Cardiac muscle cell (in vitro differentiated cells and primary cell): ENCODE results near the gene ACSM6. TPM values are rescaled to one million over a fixed set of nuclear protein-coding genes. Genes with fewer than 3 reads are reported as not detected.

Experiments
- DNase-seq, 2 donors: peaks; one replicate each; pipeline versions ENCODE4 v3.0.0 to v3.0.0-alpha.2; 2010 to 2017; ENCODE audit warnings: low read depth in 1 of 2, low spot score in 1 of 2
- H3K27ac ChIP-seq: fragments of 200-600 bp; sonication (generic); 2 replicates; pipeline ENCODE4 v1.5.1; 2016
- H3K27me3 ChIP-seq: fragments of 200-600 bp; sonication (generic); 2 replicates; pipeline ENCODE4 v1.6.0; 2016; ENCODE audit warnings: control low read depth
- H3K36me3 ChIP-seq: fragments of 200-600 bp; sonication (generic); 2 replicates; pipeline ENCODE4 v1.5.1; 2016; ENCODE audit warnings: control low read depth
- H3K4me1 ChIP-seq: fragments of 200-600 bp; sonication (generic); 2 replicates; pipeline ENCODE4 v1.8.1; 2017; ENCODE audit warnings: low read depth, mild to moderate bottlenecking, mixed run types
- H3K4me3 ChIP-seq: fragments of 200-600 bp; sonication (generic); 2 replicates; pipeline ENCODE4 v1.5.1; 2016; ENCODE audit warnings: mild to moderate bottlenecking
- H3K9me3 ChIP-seq: fragments of 200-600 bp; sonication (generic); 2 replicates; pipeline ENCODE4 v1.5.1; 2017; ENCODE audit warnings: low read depth, mild to moderate bottlenecking, control low read depth
- polyA plus RNA-seq: library from polyadenylated mRNA; unstranded; fragments of >200 nt; fragmentation: Nextera tagmentation; extraction: Ambion mirVana; gene quantifications from 2 replicates; pipeline ENCODE4 v1.2.1, GENCODE V29; 2016
- total RNA-seq: library from RNA; depleted of rRNA; stranded (reverse); fragments of >200 nt; gene quantifications from 2 replicates; pipeline ENCODE4 v1.2.3, GENCODE V29; 2016
- TF ChIP-seq, protein P1 (sequence below): IDR thresholded peaks from 2 replicates; pipeline ENCODE4 v1.5.1; 2012; ENCODE audit warnings: low read depth, mild to moderate bottlenecking, low read length

ACSM6 gene
- total and polyA plus RNA-seq, 2 experiments from 2014 or later = 0.16 TPM; not detected in 1

DNA sequence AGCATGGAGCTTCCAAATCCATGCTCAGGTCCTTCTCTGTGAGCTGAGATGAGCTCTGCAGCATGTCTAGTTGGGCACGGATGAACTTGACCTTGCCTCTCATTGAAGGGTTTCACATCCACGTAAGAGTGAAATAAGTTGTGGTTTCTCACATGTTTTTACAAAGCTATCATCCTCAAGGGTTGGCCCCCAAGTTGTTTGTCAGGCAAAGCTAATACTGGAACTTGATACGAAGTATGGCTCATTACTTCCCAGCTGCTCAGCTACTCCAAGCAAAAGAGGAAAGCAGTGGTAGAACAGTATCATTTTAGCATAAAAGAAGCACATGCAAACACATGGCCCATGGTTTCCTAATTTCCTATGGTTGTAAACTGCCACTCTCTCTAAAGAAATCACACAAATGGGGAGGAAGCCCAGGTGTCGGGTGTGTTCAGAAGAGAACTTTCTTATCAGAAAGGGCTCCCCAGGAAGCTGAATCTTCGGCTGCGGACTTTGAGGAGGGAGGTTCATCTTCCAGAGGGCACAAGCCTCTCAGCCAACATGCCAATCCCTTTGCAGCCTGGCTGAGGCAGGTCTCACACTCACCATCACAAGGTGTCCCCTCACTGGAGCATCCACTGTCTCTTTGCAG lies 51.5 kb downstream of the ACSM6 start:
- DNase-seq = no peak
- Histone ChIP-seq H3K27me3 (no peaks in the 10 kb centered on the region), H3K36me3 (peaks cover 18% of the 10 kb centered on the region), H3K4me3 (no peak overlapping the region), H3K9me3 (no peaks in the 10 kb centered on the region), H3K27ac (no peak overlapping the region), H3K4me1 (peaks cover 16% of the 10 kb centered on the region)
- TF ChIP-seq, protein P1, sequence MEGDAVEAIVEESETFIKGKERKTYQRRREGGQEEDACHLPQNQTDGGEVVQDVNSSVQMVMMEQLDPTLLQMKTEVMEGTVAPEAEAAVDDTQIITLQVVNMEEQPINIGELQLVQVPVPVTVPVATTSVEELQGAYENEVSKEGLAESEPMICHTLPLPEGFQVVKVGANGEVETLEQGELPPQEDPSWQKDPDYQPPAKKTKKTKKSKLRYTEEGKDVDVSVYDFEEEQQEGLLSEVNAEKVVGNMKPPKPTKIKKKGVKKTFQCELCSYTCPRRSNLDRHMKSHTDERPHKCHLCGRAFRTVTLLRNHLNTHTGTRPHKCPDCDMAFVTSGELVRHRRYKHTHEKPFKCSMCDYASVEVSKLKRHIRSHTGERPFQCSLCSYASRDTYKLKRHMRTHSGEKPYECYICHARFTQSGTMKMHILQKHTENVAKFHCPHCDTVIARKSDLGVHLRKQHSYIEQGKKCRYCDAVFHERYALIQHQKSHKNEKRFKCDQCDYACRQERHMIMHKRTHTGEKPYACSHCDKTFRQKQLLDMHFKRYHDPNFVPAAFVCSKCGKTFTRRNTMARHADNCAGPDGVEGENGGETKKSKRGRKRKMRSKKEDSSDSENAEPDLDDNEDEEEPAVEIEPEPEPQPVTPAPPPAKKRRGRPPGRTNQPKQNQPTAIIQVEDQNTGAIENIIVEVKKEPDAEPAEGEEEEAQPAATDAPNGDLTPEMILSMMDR = no peak

DNA sequence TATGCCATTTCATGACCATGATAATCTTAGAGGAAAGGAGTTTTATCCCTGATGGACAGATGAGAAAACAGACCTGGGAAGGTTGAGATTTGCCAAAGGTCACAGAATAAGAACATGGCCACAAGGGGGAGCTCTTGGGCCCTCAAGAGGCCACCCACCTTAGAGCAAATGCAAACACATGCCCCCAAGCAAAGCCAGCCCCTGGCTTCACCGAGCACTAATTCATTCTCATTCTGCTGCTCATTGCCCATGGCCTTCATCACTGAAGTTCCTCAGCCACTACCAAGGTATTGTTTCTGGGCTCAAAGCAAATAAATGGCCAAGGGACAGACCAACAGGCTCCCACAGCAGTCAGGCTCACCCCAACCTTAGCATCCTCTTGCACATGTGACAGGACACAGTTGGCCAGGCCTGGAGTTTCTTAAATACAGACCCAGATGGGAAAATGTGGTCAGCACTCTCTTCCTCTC lies 52.6 kb downstream of the ACSM6 start:
- H3K27ac ChIP-seq = peak overlapping the region; percentile 73
- peak; percentile 87 to 92 for DNase-seq
- H3K4me3 ChIP-seq = no peak overlapping the region
- H3K36me3 ChIP-seq = peaks cover 18% of the 10 kb centered on the region
- peaks cover 20% of the 10 kb centered on the region for H3K4me1 ChIP-seq
- H3K9me3 ChIP-seq = no peaks in the 10 kb centered on the region
- TF ChIP-seq, protein P1 = peak; percentile 73
- H3K27me3 ChIP-seq = no peaks in the 10 kb centered on the region

DNA sequence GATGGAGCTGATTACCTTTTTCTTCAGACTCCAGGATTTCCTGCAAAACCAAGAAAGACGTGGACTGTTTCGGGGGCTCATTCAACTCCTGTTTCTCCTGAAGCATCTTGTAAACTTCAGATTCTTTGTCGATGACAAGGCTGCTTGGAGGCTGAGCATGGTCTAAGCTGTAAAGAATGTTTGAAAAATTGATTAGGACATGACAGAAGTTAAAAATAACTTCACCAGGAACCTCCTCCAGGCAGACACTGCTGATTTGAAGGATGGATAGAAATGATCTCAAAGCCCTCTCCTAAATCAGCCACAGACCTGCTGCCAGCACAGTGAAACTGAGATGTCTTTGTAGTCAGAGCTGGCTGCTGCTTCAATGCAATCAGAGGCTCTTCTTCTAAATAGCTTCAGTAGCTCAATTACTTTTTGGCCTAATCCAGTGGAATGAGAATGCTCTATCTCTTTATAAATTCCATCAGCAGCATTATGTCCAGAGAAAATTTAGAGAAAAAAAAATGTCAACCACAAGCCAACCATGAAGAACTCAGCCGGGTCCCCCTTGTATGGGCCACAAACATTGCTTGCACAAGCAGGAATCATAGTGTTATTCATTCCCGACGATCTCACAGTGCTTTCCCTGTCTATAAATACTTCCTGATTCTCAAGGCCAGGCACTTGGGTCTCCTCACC lies 53.3 kb downstream of the ACSM6 start:
- H3K4me3 ChIP-seq = no peak overlapping the region
- no peaks in the 10 kb centered on the region for H3K9me3 ChIP-seq
- TF ChIP-seq, protein P1 = no peak
- peak overlapping the region; percentile 73 for H3K27ac ChIP-seq
- H3K27me3 ChIP-seq = no peaks in the 10 kb centered on the region
- H3K4me1 ChIP-seq = peaks cover 20% of the 10 kb centered on the region
- peak in 1 of 2 donors; percentile 60 for DNase-seq
- peaks cover 14% of the 10 kb centered on the region for H3K36me3 ChIP-seq

DNA sequence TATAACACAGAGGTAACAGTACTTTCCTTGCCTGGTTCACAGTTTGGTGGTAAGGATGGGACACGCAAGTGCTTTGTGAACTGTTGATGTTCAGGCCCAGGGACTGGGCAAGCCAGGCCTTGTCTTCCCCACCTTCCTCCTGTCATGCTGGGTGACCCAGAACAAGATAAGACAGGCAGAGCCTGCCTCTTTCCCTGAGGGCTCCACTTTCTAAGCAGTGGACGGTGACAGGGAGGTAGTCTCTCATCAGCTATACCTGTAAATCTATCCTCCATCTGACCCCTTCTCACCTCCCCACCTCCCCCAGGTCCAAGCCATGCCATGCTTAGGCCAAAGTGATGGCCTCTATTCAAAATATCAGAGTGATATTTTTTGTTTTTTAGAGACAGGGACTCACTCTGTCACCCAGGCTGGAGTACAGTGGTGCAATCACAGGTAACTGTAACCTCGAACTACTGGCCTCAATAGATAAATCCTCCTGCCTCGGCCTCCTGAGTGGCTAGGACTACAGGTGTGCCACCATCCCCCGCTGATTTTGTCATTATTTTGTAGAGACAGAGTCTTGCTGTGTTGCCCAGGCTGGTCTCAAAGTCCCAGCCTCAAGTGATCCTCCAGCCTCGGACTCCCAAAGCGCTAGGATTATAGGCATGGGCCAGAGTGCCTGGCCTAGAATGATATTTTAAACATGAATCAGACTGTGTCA lies 54.0 kb downstream of the ACSM6 start:
- Histone ChIP-seq H3K4me1 (peaks cover 20% of the 10 kb centered on the region), H3K27me3 (no peaks in the 10 kb centered on the region), H3K27ac (peak overlapping the region; percentile 73), H3K4me3 (no peak overlapping the region), H3K9me3 (no peaks in the 10 kb centered on the region), H3K36me3 (peaks cover 14% of the 10 kb centered on the region)
- peak in 1 of 2 donors; percentile 45 for DNase-seq
- TF ChIP-seq, protein P1 = no peak

DNA sequence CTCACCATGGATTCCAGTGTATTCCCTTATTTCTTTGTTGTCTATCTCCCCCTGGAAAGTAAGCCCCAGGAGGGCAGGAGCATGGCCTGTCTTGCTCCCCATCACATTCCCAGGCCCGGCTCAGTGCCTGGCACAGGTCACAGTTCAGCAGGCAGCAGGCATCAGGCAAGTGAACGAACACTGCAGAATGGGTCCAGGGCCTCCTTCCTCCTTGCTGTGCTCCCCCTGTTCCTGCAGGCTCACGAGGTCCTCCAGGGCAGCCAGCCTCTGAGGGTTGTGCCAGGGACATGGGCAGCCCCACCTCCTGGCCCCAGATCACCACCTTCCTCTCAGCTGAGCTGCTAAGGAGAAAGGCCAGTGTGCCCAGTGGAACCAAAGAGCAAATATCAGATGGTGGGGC lies 55.0 kb downstream of the ACSM6 start:
- TF ChIP-seq, protein P1 = no peak
- peaks cover 20% of the 10 kb centered on the region for H3K4me1 ChIP-seq
- peak overlapping the region; percentile 73 for H3K27ac ChIP-seq
- no peak overlapping the region for H3K4me3 ChIP-seq
- no peaks in the 10 kb centered on the region for H3K27me3 ChIP-seq
- no peaks in the 10 kb centered on the region for H3K9me3 ChIP-seq
- DNase-seq = no peak
- peaks cover 13% of the 10 kb centered on the region for H3K36me3 ChIP-seq
